Nephron (organoid): Measurements from ENCODE around the gene WDR64.

Experiments used
- H3K27ac Mint-ChIP-seq, 3 experiments: 2 replicates each; pipeline ENCODE4 v1.8.0; 2020; ENCODE audit warnings: mixed read lengths in 3 of 3, mild to moderate bottlenecking in 2 of 3, moderate library complexity in 1 of 3
- H3K27me3 Mint-ChIP-seq: 2 replicates; pipeline ENCODE4 v1.8.0; 2021; ENCODE audit warnings: low read depth, mild to moderate bottlenecking, moderate library complexity, mixed read lengths
- H3K36me3 Mint-ChIP-seq: 2 replicates; pipeline ENCODE4 v1.8.0; 2020; ENCODE audit warnings: low read depth, mixed read lengths
- H3K4me1 Mint-ChIP-seq: 2 replicates; pipeline ENCODE4 v1.8.0; 2020; ENCODE audit warnings: mixed read lengths
- H3K4me3 Mint-ChIP-seq, 3 experiments: 2 replicates each; pipeline ENCODE4 v1.8.0; 2020; ENCODE audit warnings: mild to moderate bottlenecking in 3 of 3, mixed read lengths in 3 of 3, moderate library complexity in 2 of 3
- H3K9me3 Mint-ChIP-seq: 2 replicates; pipeline ENCODE4 v1.8.0; 2020; ENCODE audit warnings: mixed read lengths
- CTCF ChIP-seq, 3 experiments: fragments of 200-600 bp; sonication (generic); IDR thresholded peaks; one replicate each; pipeline ENCODE4 v1.5.0; 2021; ENCODE audit warnings: antibody characterized with exemption in 3 of 3; ENCODE audit not compliant: unreplicated experiment in 3 of 3

Gene WDR64

GRCh38 chr1:241827264-241827663 lies 175.2 kb downstream of the WDR64 start:
- peaks cover 13% of the 10 kb centered on the region for H3K27me3 Mint-ChIP-seq
- H3K4me1 Mint-ChIP-seq: peaks cover 8% of the 10 kb centered on the region
- no peak for TF ChIP-seq CTCF (IDR thresholded peaks at IDR 0.05; ENCODE audit: unreplicated experiment in 3 of 3)
- no peak overlapping the region for H3K27ac Mint-ChIP-seq
- H3K36me3 Mint-ChIP-seq: no peaks in the 10 kb centered on the region
- no peaks in the 10 kb centered on the region for H3K9me3 Mint-ChIP-seq
- H3K4me3 Mint-ChIP-seq: no peak overlapping the region

- Mint-ChIP-seq H3K27me3 (peaks cover 13% of the 10 kb centered on the region), H3K4me1 (peaks cover 8% of the 10 kb centered on the region), H3K36me3 (no peaks in the 10 kb centered on the region), H3K27ac (no peak overlapping the region), H3K4me3 (no peak overlapping the region), H3K9me3 (no peaks in the 10 kb centered on the region)
- no peak for TF ChIP-seq CTCF (IDR thresholded peaks at IDR 0.05; ENCODE audit: unreplicated experiment in 3 of 3)
These were observed 176.5 kb downstream of the WDR64 start for GRCh38 chr1:241828463-241829021.

GRCh38 chr1:241829468-241829867 lies 177.4 kb downstream of the WDR64 start:
- no peak overlapping the region for H3K4me3 Mint-ChIP-seq
- H3K27me3 Mint-ChIP-seq: peaks cover 15% of the 10 kb centered on the region
- no peak overlapping the region for H3K27ac Mint-ChIP-seq
- no peak for TF ChIP-seq CTCF (IDR thresholded peaks at IDR 0.05; ENCODE audit: unreplicated experiment in 3 of 3)
- peaks cover 8% of the 10 kb centered on the region for H3K4me1 Mint-ChIP-seq
- H3K36me3 Mint-ChIP-seq: no peaks in the 10 kb centered on the region
- H3K9me3 Mint-ChIP-seq: no peaks in the 10 kb centered on the region

GRCh38 chr1:241834733-241835377 lies 182.8 kb downstream of the WDR64 start:
- peak; percentile 69 to 78 (median 72) for TF ChIP-seq CTCF (IDR thresholded peaks at IDR 0.05; ENCODE audit: unreplicated experiment in 3 of 3)
- H3K36me3 Mint-ChIP-seq: no peaks in the 10 kb centered on the region
- H3K27ac Mint-ChIP-seq: no peak overlapping the region
- H3K27me3 Mint-ChIP-seq: peaks cover 14% of the 10 kb centered on the region
- H3K4me3 Mint-ChIP-seq: no peak overlapping the region
- H3K4me1 Mint-ChIP-seq: no peaks in the 10 kb centered on the region
- H3K9me3 Mint-ChIP-seq: no peaks in the 10 kb centered on the region

- no peak overlapping the region for H3K27ac Mint-ChIP-seq
- no peaks in the 10 kb centered on the region for H3K4me1 Mint-ChIP-seq
- TF ChIP-seq CTCF (IDR thresholded peaks at IDR 0.05; ENCODE audit: unreplicated experiment in 3 of 3): no peak
- H3K36me3 Mint-ChIP-seq: no peaks in the 10 kb centered on the region
- no peaks in the 10 kb centered on the region for H3K9me3 Mint-ChIP-seq
- peaks cover 9% of the 10 kb centered on the region for H3K27me3 Mint-ChIP-seq
- no peak overlapping the region for H3K4me3 Mint-ChIP-seq
These were observed 184.9 kb downstream of the WDR64 start for GRCh38 chr1:241836941-241837340.

GRCh38 chr1:241837416-241837815 lies 185.3 kb downstream of the WDR64 start:
- H3K27ac Mint-ChIP-seq: no peak overlapping the region
- H3K4me3 Mint-ChIP-seq: no peak overlapping the region
- no peaks in the 10 kb centered on the region for H3K9me3 Mint-ChIP-seq
- peaks cover 9% of the 10 kb centered on the region for H3K27me3 Mint-ChIP-seq
- H3K36me3 Mint-ChIP-seq: no peaks in the 10 kb centered on the region
- TF ChIP-seq CTCF (IDR thresholded peaks at IDR 0.05; ENCODE audit: unreplicated experiment in 3 of 3): no peak
- no peaks in the 10 kb centered on the region for H3K4me1 Mint-ChIP-seq
